Mammary epithelial cell (primary cell): ENCODE data around the gene HTRA3.

ENCODE experiments used
- CTCF ChIP-seq, 2 donors: IDR thresholded peaks in 1 of 2; conservative IDR thresholded peaks in 1 of 2; 2 replicates each; pipeline ENCODE4 v1.5.1; 2011 to 2012; ENCODE audit warnings: inconsistent platforms in 2 of 2, low read length in 2 of 2, mild to moderate bottlenecking in 2 of 2, control low read depth in 1 of 2, low read depth in 1 of 2; ENCODE audit not compliant: insufficient read depth in 1 of 2; ENCODE audit errors: extremely low read depth in 1 of 2
- EZH2 ChIP-seq: IDR thresholded peaks from 2 replicates; pipeline ENCODE4 v1.6.1; 2012; ENCODE audit warnings: low read length, inconsistent platforms, borderline replicate concordance

- TF ChIP-seq CTCF (conservative IDR thresholded peaks at IDR 0.05 in 1 of 2, IDR thresholded peaks at IDR 0.05 in 1 of 2; ENCODE audit: extremely low read depth in 1 of 2, insufficient read depth in 1 of 2, low read depth in 1 of 2, low read length in 2 of 2) (peak in 1 of 2 donors; percentile 12), EZH2 (no peak)
These were observed 8.9 kb upstream of the HTRA3 start for GRCh38 chr4:8260656-8261111.
